Left forelimb (tissue), 1 donor: Measurements from ENCODE around the gene SLC46A2.

Experiments used
- DNase-seq: peaks from one replicate; pipeline ENCODE4 v3.0.0-alpha.2; 2018; ENCODE audit warnings: low spot score

The SLC46A2 gene

DNA sequence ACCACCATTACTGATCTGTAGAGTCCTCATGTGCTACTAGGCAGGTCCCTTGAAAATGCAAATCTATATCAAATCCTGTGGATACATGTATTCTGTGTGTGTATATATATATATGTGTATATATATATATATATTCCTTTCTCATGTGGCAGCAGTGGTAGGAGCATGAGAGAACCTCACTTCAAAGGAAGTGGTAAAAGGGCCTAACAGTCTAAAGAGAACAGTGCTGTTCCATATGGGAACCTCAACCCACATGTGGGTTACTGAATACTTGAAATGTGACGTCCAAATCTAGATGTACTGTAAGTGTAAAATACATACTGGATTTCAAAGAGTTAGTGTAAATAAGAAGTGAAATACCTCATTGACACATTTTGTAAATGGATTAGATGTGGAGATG lies 5.4 kb downstream of the SLC46A2 start:
- DNase-seq = no peak

GRCh38 chr9:112884721-112885120 lies 6.0 kb downstream of the SLC46A2 start:
- DNase-seq = no peak

- DNase-seq = no peak
These were observed 6.6 kb downstream of the SLC46A2 start for GRCh38 chr9:112884101-112884500.

DNA sequence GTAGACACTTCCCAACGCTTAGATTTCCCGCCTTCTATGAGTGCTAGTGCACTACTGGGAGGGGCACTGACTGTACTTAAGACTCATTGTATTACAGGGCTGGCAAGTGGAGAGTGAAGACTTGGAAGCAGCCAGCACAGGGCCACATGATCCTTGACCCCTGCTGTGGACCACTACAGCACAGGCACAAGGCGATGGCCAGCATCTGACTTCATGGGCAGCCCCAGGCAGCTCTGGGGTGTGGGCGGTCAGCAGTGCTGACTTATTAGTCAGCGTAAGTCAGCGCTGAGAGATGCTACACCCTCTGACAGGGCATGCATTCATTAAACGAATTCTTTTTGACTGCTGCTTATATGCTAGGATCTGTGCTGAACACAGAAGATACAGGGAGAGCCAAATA lies 9.3 kb downstream of the SLC46A2 start:
- DNase-seq = no peak

- DNase-seq = no peak
These were observed 10.0 kb downstream of the SLC46A2 start for GRCh38 chr9:112880650-112881049.

GRCh38 chr9:112878752-112879151 lies 11.9 kb downstream of the SLC46A2 start:
- DNase-seq = no peak

GRCh38 chr9:112873773-112874405 lies 16.8 kb downstream of the SLC46A2 start:
- no peak for DNase-seq

DNA sequence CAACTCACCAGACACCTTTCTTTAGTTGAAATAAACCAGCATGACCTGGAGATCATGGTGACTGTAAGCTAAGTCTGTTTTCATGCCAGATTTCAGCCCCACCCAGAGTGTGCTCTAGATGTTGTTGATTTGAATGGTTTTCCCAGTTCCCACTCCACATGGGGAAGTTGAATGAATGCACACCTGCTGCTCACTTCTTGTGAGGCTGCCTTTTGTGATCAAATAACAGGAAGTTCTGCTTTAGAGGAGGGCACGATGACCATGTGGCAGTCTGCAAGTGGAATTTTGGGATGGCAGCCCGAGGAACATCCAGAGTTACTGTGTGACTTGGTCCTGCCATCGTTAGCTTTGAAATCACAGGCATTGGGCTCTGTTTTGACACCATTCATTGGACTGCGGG lies 18.7 kb downstream of the SLC46A2 start:
- no peak for DNase-seq

DNA sequence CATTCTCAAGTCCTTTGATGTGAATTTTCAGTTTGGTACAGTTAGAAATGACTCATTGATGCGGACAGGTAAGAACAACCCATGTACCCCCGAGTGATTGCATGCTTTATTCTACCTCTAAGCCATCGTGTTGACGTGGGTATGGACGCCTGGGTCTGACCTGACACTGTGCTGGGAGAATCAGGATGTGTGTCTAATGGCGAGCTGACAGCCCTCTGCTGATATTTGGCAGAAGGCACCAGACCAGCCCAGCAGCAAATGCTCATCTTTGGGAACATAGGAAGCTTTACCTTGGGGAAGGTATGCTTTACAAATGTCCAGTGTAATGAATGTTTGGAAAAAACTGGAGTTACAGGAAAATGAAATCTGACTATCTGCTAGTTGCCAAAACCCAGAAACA lies 20.1 kb downstream of the SLC46A2 start:
- no peak for DNase-seq

- DNase-seq = no peak
These were observed 20.8 kb downstream of the SLC46A2 start for GRCh38 chr9:112869917-112870316.

DNA sequence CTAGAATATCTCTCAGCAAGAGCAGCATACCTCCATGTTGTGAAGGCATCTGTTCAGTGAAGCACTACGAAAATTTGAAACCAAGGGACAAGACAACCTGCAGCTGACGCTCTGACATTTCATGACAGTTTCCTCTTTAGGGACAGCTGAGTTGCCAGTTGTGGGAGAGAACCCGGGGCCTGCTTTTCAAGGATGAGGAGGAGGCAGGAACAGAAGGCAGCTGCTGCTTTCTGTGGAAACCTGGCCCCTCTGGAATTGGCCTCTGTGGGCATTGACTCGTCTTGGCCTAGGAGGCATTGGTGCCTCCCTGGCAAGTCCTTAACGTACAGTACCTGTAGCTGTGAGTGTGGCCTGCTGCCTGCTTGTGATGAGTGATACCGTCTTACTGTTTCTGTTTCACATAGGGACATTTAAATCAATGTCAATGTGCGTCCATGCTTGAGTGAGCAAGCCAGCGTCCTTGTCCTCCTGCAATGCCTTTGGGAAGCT lies 21.6 kb downstream of the SLC46A2 start:
- no peak for DNase-seq

GRCh38 chr9:112868461-112868860 lies 22.2 kb downstream of the SLC46A2 start:
- DNase-seq = peak; percentile 37

DNA sequence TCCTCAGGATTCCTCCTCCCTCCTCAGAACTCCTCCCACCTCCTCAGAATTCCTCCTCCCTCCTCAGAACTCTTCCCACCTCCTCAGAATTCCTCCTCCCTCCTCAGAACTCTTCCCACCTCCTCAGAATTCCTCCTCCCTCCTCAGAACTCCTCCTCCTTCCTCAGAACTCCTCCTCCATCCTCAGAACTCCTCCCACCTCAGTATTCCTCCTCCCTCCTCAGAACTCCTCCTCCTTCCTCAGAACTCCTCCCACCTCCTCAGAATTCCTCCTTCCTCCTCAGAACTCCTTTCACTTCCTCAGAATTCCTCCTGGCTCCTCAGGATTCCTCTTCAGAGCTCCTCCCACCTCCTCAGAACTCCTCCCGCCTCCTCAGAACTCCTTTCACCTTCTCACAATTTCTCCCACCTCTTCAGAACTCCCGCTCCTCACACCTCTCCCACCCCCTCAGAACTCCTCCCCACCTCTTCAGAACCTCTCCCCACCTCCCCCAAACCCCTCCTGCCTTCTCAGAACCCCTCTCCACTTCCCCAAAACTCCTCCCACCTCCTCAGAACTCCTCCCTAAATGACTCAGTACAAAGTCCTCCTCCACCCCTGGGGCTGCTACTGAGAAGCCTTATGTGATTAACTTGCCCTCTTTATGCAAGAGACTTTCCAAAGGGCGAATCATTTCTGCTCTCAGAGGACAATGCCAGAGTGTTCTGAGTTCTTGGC lies 23.2 kb downstream of the SLC46A2 start:
- peak; percentile 41 for DNase-seq

DNA sequence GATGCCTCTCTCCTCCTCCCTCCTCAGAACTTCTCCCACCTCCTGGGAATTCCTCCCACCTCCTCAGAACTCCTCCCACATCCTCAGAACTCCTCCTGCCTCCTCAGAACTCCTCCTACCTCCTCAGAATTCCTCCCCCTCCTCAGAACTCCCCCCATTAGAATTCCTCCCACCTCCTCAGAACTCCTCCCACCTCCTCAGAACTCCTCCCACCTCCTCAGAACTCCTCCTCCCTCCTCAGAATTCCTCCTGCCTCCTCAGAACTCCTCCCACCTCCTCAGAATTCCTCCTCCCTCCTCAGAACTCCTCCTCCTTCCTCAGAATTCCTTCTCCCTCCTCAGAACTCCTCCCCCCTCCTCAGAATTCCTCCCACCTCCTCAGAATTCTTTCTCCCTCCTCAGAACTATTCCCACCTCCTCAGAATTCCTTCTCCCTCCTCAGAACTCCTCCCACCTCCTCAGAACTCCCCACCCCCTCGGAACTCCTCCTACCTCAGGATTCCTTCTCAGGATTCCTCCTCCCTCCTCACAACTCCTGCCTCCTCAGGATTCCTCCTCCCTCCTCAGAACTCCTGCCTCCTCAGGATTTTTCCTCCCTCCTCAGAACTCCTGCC lies 23.9 kb downstream of the SLC46A2 start:
- no peak for DNase-seq

- DNase-seq = no peak
These were observed 25.7 kb downstream of the SLC46A2 start for GRCh38 chr9:112864982-112865381.

DNA sequence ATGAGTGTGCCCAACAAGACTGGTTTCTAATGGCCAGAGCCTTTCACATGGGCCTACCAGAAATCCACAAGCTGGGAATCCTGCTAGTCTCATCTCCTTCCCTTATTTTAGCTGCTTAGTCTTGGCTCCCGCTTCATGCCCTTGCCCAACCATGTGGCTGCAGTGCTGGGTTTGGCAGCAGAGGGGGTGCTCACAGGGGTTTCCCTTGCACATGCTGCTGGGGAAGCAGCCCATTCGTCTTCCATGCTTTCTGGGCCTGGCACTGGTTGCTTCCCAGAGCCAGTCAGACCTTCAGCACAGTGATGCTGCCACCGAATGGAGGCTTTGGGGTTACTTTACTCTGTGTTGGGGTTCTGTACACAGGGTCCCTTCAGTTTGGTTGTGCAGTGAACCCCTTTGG lies 26.3 kb downstream of the SLC46A2 start:
- DNase-seq = no peak

DNA sequence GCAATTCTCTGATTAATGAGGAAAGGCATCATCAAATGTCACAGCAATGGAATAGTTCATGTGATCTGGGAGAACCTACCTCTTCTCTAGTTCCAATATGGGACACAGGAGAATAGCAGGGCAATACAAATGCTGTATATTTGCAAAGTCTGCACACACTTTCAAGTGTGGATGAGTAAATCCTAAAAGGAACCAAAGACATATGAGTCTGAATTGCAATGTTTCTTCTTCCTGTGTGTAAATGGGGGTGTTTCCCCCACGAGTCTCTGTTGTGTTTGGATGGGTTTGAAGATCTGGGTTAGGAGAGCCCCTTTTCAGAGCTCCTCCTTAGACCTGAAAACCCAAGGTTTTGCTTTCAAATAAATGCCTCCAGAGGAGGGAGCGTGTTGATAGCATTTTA lies 26.9 kb downstream of the SLC46A2 start:
- DNase-seq = no peak

DNA sequence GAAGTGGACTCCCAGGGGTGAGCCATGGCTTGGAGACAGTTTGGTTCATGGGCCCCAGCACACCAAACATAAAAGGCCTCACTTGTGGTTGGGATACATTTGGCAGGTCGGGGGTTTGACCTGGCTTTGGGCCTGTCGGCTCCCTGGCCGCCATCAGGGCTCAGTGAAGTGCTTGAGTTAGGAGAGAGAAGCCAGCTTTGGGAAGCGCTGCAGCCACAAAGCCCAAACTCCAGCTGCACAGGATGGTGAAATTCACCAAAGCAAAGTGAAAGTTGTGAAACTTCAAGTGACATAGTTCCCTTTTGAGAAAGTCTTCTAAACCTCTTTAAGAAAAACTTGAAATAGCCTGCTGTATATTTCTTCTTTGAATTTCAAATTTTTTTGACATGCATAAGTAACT lies 27.5 kb downstream of the SLC46A2 start:
- no peak for DNase-seq

DNA sequence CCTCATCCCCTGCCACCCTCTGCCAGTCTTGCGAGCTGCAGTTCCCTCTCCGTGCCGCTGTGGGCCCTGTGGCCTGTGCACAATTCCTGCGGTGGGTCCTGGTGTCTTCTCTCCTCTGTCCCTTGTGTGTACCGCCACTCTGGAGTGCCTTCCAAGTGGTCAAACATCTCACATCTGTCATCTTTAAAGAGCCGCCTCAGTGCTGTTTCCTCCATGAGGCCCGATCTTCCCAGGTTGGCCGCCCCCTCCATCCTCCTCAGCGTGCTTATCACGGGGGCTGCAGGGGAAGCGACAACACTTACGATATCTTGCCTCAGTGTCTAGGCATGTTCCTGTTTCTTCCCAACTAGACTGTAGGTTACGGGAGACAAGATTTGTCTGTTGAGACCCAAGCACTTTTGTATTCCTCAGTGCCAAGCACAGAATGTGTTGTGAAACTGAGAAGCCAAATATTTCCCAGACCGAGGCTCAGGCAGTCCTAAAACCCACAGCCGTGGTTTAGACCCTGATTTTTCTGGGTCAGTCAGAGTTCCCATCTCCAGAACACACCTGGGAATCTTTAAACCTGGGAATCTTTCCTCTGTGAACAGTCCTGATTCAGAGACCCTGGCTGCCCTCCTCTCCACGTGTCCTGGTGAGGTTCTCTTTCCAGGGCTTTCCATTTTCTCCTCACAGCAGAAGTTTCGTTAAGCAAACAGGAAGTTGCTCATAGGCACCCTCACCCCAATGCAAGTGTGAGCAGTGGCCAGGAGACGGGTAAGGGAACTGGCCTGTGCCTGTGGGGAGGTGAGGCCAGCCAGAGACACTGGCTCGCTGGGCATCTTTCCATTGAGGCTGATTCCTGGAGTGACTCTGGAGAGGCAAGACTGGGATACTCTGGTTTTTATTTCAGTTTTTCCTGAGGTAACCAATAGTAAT lies 28.8 kb downstream of the SLC46A2 start:
- DNase-seq = no peak

DNA sequence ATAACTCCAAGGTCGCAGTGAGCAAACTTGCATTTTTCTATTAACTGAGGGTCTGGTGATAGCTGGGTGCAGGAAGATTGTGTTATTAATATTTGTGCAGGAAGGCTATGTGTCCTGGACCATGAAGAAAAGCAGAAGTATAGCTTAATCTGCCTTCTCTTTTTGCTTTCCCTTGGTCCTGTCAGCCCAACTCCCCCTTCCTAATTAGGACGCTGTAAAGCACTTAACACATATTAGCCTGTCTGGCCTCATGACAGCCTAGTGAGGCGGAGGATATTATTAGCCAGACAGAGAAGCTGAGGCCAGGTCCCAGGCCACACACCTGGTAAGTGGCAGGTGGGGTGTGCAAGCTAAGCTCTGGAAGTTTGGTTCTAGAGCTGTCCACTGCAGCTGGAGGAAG lies 29.5 kb downstream of the SLC46A2 start:
- DNase-seq = no peak

GRCh38 chr9:112860451-112860850 lies 30.2 kb downstream of the SLC46A2 start:
- no peak for DNase-seq

- no peak for DNase-seq
These were observed 32.0 kb downstream of the SLC46A2 start for GRCh38 chr9:112858625-112859147.
